HCT116 (cell line): ENCODE data around the gene CCDC92.

Experiments
- EZH2phosphoT487 ChIP-seq: fragments of 200-600 bp; IDR thresholded peaks from 2 replicates; pipeline ENCODE4 v1.6.1; 2018; ENCODE audit warnings: antibody characterized with exemption, borderline replicate concordance
- JUND ChIP-seq: IDR thresholded peaks from 2 replicates; pipeline ENCODE4 v1.6.1; 2012
- POLR2A ChIP-seq: IDR thresholded peaks from 2 replicates; pipeline ENCODE4 v1.7.0; 2011; ENCODE audit warnings: borderline replicate concordance; ENCODE audit not compliant: insufficient read depth, insufficient read length; ENCODE audit errors: extremely low read depth
- POLR2AphosphoS5 ChIP-seq: IDR thresholded peaks from 2 replicates; pipeline ENCODE4 v1.6.1; 2011; ENCODE audit warnings: mild to moderate bottlenecking, low read depth, low read length, moderate library complexity
- YY1 ChIP-seq: IDR thresholded peaks from 2 replicates; pipeline ENCODE4 v1.6.1; 2011; ENCODE audit warnings: low read length, low read depth, moderate library complexity, mild to moderate bottlenecking; ENCODE audit not compliant: insufficient replicate concordance; ENCODE audit errors: extremely low read depth
- ZFX ChIP-seq: fragments of 450-650 bp; IDR thresholded peaks from 2 replicates; pipeline ENCODE4 v1.6.1; 2017
- TF ChIP-seq, protein P1 (sequence below), 3 experiments: fragments of 200-600 bp in 1 of 3; sonication (generic) in 1 of 3; IDR thresholded peaks in 2 of 3; conservative IDR thresholded peaks in 1 of 3; 2 replicates each; pipeline ENCODE4 v1.5.1; 2012 to 2017; ENCODE audit warnings: low read depth in 2 of 3, low read length in 2 of 3, antibody characterized with exemption in 1 of 3, borderline replicate concordance in 1 of 3, control low read depth in 1 of 3, mild to moderate bottlenecking in 1 of 3, mixed read lengths in 1 of 3, mixed run types in 1 of 3, moderate library complexity in 1 of 3; ENCODE audit not compliant: insufficient read depth in 1 of 3
- TF ChIP-seq, protein P2 (sequence below): IDR thresholded peaks from 2 replicates; pipeline ENCODE4 v1.6.1; 2012

DNA sequence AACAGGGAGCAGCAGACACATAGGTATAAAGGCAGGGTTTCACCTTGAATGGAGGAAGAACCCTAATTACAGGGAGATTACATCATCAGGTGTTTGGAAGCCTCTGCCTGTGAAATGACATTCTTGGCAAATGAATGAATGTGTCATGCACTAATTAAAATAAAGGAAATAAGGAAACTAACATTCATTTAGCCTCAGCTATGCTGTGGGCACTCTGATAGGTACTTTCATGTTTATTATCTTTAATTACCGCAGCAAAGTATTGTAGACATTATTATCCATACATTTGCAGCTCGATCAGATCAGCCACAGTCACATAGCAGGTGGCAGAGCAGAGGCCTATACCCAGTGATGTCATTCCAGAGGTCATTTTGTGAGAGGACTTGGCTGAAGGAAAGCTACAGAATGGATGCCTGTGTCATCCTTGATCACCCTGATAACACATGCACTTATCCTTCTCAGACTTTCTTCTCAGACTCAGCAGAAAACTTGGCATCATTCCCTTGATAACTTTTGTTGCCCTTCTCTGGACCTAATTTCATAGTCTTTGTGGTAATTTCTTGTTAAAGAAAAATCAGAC, 18.8 kb upstream of the CCDC92 start:
- TF ChIP-seq, protein P1, sequence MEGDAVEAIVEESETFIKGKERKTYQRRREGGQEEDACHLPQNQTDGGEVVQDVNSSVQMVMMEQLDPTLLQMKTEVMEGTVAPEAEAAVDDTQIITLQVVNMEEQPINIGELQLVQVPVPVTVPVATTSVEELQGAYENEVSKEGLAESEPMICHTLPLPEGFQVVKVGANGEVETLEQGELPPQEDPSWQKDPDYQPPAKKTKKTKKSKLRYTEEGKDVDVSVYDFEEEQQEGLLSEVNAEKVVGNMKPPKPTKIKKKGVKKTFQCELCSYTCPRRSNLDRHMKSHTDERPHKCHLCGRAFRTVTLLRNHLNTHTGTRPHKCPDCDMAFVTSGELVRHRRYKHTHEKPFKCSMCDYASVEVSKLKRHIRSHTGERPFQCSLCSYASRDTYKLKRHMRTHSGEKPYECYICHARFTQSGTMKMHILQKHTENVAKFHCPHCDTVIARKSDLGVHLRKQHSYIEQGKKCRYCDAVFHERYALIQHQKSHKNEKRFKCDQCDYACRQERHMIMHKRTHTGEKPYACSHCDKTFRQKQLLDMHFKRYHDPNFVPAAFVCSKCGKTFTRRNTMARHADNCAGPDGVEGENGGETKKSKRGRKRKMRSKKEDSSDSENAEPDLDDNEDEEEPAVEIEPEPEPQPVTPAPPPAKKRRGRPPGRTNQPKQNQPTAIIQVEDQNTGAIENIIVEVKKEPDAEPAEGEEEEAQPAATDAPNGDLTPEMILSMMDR (IDR thresholded peaks at IDR 0.05 in 2 of 3, conservative IDR thresholded peaks at IDR 0.05 in 1 of 3; ENCODE audit: borderline replicate concordance in 1 of 3, insufficient read depth in 1 of 3, low read depth in 2 of 3, low read length in 2 of 3) = no peak
- TF ChIP-seq EZH2phosphoT487 (no peak), POLR2A (no peak), YY1 (no peak), ZFX (no peak), POLR2AphosphoS5 (no peak), JUND (no peak; the same call in 1 of the 2 replicates)
- TF ChIP-seq, protein P2, sequence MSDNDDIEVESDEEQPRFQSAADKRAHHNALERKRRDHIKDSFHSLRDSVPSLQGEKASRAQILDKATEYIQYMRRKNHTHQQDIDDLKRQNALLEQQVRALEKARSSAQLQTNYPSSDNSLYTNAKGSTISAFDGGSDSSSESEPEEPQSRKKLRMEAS = no peak
